H4 (cell line): ENCODE measurements around the gene SLC29A3. TPM values are rescaled to one million over a fixed set of nuclear protein-coding genes. Genes with fewer than 3 reads are reported as not detected.

ENCODE experiments used
- total RNA-seq: library from RNA; depleted of rRNA; stranded (reverse); fragments of >200 nt; shearing (Covaris generic); gene quantifications from 2 replicates; pipeline ENCODE4 v1.2.3, GENCODE V29; 2014; rRNA removed

The SLC29A3 gene
- total RNA-seq, 1 experiment from 2014 or later, result 3.3 TPM

Other genes with a start within 250 kb of the SLC29A3 start
- gene UNC5B, start 106.7 kb upstream of the SLC29A3 start, total RNA-seq, result 6.8 and 7.1 TPM in 2 replicates
- gene CDH23, start 77.7 kb downstream of the SLC29A3 start, total RNA-seq, result 0.37 and 0.47 TPM in 2 replicates